Neural progenitor cell (in vitro differentiated cells): ENCODE measurements around the gene NDUFA8.

Source experiments
- CTCF ChIP-seq: fragments of 200-600 bp; sonication (generic); IDR thresholded peaks from 2 replicates; pipeline ENCODE4 v1.5.1; 2017; ENCODE audit warnings: antibody characterized with exemption, mild to moderate bottlenecking
- EZH2 ChIP-seq: fragments of 200-600 bp; sonication (generic); IDR thresholded peaks from 2 replicates; pipeline ENCODE4 v1.6.1; 2017; ENCODE audit warnings: antibody characterized with exemption, mild to moderate bottlenecking, moderate library complexity
- EZH2phosphoT487 ChIP-seq: fragments of 200-600 bp; sonication (generic); IDR thresholded peaks from 2 replicates; pipeline ENCODE4 v1.6.1; 2017; ENCODE audit warnings: antibody characterized with exemption

- TF ChIP-seq CTCF = no peak
- TF ChIP-seq EZH2 = no peak
- TF ChIP-seq EZH2phosphoT487 = no peak
Observed at GRCh38 chr9:122135529-122135859, 24.1 kb downstream of the NDUFA8 start.
